ENCODE data around the gene EFHD2.

The EFHD2 gene

DNA sequence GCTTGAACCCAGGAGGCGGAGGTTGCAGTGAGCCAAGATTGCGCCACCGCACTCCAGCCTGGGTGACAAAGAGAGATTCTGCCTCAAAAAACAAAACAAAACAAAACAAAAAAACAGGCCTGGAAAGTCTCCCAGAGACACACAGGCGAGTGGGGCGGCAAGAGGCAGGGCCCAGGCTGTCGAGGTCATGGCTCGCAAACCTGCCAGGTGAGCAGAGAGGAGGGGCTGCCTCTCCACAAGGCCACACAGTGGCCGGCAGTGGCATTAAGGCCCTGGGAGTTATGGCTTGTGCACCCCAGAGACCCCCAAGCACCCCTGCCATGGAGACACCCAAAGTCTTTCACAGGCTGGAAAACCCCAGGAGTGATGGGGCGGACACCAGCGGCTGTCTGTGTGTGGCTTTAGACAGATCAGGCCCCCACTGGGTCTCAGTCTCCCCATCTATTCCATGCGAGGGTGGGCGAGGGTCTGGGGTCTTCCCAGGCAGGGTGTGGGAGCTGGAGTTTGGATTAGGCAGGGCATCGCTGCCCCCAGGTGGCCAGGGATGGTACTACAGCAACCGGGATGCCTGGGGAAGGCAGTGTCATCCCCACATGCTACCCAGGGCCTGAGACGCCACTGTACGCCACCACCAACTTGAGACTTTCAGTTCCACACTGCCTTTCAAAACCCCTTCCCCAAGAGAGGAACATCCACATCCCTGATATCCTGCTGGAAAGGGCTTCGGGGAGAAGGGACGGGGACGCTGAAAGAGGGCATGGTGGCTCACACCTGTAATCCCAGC lies 21.3 kb downstream of the EFHD2 start:
- DNase-seq (ENCODE audit: low read depth): no peak

DNA sequence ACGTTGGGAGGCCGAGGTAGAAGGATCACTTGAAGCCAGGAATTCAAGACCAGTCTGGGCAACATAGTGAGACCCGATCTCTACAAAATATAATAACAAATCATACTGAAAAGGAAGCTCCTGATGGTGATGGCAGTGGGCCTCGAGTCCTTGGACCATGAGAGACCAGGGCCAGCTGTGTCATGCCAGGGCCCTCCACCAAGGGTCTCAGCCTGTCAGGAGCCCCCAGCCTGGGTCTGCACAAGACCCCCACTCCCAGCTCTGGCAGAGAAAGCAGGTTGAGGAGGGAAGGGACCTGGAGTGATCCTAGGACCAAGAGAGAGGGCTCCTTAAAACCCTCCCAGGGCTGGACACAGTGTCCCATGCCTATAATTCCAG lies 21.9 kb downstream of the EFHD2 start:
- no peak for DNase-seq (ENCODE audit: low read depth)

DNA sequence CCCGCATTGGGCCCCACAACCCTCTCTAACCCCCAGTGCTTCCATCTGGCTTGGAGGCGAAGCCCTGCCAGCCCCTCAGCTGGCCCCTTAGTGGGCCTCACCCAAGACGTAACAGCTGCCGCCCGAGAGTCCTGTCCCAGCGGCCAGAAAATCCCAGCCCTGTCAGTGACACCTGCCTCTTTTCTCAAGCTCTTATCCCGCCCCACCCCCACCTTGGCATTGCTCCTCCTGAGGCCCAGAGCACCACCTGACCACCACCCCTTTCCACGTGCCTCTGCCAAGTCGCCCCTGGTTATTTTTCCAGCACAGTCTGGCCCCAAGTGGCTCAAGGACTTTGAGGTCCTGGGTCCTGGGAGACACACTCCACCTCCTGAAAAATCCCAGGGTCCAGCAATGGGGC lies 22.6 kb downstream of the EFHD2 start:
- DNase-seq (ENCODE audit: low read depth): no peak

DNA sequence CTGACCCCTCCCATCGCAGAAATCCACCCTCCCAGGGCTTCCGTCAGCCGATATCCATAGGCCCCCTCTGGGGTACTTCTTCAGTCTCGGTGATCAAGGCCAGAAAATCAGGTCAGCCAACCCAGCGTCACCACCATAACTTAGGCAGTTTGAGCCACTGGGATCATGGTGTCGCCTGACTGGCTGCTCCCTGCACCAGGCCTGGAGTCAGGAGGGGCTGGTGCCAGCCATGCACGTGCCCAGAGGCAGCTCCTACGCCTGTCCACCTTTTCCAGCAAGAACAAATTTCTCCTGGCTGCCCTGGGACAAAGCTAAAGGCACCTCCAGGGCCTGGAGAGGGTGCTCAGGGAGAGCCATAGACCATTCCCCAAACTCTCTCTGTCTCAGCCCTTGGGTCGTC lies 23.8 kb downstream of the EFHD2 start:
- DNase-seq (ENCODE audit: low read depth): no peak

DNA sequence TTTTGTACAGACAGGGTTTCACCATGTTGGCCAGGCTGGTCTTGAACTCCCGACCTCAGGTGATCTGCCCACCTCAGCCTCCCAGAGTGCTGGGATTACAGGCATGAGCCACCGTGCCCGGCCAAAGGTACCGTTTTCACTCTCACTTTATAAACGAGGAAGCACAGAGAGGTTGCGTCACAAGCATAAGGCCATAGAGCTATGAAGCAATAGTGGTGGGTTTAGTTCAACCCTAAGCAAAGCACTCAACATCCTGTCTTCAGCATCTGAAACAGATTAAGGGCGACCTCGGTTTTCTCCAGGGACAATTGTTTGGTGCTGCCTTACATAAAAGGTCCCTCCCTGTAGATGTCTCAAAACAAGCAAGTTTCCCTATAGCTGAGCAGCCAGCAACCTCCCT lies 25.1 kb downstream of the EFHD2 start:
- DNase-seq (ENCODE audit: low read depth): peak; percentile 87

DNA sequence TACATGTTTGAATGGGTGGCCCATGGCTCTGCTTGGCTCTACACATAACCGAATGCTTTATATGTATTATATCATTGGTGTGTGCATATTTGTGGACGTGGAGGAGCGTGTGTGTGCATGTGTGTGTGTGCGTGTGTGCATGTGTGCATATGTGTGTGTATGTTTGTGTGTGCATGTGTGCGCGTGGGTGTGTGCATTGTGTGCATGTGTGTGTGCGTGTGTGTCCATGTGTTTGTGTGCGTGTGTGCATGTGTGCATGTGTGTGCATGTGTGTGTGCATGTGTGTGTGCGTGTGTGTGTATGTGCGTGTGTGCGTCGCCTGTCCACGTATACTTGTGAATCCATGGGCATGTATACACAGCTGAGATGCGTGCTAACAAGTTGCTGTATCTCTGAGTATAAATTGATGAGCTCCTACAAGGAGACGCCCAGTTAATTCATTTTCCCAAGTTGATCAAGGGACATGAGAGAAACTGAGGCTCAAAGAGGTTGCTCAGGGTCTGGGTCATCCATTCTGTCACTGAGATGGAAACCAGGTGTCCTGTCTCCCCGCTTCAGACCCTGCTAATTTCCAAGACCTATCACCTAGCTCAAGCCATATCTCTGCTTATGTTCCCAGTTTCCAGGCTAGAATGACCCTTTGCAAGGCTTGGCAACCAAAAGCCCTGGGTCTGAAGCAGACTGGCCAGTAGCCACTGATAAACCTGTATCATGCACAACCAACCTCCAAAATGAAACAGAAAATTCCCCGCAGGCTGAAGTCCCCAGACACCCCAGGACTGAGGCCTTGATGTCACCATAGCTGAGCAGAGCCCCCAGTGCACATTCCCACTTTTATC lies 25.8 kb downstream of the EFHD2 start:
- no peak for DNase-seq (ENCODE audit: low read depth)

DNA sequence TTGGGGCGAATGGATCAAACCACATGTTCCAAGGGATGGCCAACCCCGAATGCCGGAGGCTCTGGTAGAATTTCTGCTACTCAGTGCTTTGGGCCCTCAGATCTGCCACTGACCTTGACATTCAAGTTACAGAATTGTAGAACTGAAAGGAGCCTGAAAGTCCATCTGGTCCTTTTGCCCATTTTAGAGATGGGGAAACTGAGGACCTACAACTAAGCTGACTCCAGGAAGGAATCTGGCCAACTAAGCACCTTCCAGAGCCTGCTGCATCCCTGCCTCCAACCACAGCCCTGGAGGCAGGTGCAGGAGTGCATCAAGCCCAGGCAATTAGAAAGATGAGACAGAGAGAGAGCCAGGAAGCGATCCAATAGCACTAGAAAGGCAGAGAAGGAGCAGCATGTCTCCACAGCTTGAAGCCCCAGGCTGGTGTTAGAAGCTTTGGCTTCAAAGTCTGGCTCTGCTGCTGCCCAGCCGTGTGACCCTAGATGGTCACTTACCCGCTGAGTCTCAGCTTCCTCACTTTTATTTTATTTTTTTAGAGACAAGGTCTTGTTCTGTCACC lies 27.3 kb downstream of the EFHD2 start:
- no peak for DNase-seq (ENCODE audit: low read depth)

DNA sequence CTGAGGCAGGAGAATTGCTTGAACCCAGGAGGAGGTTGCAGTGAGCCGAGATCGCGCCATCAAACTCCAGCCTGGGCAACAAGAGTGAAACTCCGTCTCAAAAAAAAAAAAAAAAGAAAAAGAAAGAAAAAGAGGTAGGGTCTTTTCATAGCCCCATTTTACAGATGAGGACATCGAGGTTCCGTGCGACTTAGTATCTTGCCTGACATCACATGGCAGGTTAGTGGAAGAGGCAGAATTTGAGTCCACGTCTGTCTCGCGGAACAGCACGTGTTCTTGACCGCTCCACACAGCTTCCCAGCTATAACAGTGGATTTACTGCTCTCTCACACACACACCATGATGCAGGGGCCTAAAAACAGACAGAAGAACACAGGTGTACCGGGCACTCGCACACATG lies 29.6 kb downstream of the EFHD2 start:
- no peak for DNase-seq (ENCODE audit: low read depth)

DNA sequence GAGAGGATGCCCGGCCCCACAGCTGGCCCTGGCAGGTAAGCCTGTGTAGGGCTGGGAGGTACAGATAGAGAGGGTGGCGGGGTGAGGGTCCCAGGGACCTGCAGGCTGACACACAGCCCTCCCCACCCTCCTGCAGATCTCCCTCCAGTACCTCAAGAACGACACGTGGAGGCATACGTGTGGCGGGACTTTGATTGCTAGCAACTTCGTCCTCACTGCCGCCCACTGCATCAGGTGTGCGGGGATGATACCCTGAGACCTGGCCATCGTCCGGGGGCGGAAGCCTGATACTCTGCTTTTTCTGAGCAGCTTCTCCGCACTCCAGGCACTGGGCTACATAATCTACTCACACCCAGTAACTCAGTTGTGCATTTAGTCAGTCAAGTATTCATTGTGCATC lies 30.7 kb downstream of the EFHD2 start:
- DNase-seq (ENCODE audit: low read depth): no peak

DNA sequence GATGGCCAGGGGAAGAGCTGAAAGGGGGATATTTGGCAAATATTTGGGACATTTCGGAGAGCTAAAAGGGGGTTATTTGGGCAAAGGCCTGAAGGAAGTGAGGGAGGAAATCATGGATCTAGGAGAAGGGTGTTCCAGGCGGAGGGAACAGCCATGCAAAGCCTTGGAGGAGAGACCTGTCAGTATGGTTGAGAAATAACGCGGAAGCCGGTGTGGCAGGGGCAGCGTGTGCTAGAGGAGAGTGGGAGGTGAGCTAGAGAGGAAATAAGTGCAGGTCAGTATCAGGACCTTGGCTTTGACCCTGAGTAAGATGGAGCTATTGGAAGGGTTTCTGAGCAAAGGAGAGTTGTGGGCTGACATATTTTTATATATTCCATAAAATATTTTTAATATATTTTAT lies 31.6 kb downstream of the EFHD2 start:
- DNase-seq (ENCODE audit: low read depth): no peak

DNA sequence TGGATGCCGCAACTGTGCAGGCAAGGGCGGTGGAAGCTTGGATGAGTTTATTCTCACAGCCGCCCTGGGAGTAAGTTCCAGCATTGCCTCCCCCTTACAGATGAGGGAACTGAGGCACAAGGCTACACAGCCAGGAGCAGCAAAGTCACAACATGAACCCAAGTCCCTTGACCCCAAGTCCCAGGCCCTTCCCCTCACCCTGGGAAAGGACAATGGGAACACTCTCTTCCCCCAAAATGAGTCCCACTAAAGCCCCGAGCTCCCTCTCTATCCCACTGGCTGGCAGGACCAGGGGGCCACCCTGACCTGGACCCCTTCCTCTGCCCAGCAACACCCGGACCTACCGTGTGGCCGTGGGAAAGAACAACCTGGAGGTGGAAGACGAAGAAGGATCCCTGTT lies 32.4 kb downstream of the EFHD2 start:
- DNase-seq (ENCODE audit: low read depth): no peak

DNA sequence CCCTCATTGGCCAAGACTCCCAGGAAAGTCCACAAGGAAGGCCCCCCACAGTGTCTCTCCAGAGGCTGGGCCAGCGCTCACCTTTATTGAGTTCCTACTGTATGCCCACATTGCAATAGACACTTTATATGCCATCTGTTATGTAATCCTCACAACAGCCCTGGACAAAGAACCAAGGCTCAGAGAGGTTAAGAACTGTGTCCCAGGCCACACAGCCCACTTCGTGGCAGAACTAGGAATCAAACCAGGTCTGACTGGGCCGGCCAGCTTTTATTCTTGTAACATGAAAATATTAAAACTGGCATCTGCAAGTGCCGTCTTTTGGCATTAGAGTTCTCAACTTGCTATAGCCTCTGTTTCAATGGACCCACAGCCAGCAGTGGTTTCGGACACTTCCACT lies 33.1 kb downstream of the EFHD2 start:
- DNase-seq (ENCODE audit: low read depth): no peak

DNA sequence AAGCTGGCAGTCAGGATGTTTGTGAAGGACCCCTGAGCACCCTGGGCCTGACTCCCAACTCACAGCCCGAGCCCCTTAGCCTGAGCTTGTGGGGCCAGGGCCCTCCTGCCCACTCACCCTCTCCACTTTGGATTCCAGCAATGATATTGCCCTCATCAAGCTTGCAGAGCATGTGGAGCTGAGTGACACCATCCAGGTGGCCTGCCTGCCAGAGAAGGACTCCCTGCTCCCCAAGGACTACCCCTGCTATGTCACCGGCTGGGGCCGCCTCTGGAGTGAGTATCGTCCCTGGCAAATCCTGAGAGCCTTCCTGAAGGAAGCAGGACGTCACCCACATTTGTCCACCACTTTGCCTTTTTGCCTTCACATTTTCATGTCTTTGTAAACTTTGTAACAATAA lies 33.6 kb downstream of the EFHD2 start:
- no peak for DNase-seq (ENCODE audit: low read depth)

DNA sequence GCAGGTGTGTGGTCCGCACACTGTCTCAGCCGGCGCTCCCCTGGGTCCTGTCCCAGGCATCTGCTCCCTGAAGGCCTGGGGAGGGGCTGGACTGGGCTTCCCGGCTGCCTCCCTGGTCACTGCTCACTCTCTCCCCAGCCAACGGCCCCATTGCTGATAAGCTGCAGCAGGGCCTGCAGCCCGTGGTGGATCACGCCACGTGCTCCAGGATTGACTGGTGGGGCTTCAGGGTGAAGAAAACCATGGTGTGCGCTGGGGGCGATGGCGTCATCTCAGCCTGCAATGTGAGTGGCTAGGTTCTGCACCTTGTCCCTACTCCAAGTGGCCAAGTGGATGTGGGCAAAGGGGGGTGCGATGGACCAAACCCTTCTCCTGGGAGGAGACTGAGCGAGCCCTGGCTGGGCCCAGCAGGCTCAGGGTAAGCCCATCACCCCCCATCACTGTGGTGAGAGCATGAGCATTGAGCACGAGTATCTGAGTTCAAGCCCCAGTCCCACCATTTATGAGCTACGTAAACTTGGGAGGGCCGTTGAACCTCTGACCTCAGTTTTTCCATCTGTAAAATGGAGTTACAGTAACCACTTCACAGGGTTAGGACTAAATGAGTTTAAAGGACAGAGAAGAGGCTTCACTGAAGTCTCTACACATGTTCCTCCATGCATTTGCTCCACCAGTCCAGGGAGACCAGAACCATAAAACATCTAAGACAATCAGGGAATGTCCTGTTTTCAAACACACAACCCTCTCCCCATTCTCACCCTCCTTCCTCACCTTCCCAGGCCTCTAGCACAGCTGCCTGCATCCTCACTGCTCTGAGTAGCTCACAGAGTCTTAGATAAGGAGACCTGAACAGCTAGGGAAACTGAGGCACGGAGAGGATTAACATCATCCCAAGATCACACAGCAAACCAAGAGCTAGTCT lies 35.0 kb downstream of the EFHD2 start:
- no peak for DNase-seq (ENCODE audit: low read depth)

DNA sequence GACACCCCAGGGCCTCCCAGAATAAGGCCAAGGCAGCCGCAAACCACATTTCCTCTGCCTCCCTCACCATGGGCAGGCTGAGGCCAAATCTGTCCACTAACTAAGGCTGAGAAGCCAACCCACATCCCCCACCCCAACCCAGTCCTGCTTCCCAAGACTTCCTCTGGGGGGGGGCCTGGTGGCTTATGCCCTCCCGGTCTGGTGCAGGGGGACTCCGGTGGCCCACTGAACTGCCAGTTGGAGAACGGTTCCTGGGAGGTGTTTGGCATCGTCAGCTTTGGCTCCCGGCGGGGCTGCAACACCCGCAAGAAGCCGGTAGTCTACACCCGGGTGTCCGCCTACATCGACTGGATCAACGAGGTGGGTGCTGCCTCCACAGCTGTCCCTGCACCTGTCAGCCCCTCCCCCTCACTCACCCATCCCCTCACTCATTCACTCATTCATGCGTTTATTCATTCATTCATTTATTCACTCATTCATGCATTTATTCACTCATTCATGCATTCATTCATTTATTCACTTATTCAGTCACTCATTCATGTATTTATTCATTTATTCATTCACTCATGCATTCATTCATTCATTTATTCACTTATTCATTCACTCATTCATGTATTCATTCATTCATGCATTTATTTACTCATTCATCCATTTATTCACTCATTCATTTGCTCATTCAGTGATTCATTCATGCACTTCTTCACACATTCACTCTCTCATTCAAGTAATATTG lies 35.9 kb downstream of the EFHD2 start:
- no peak for DNase-seq (ENCODE audit: low read depth)

DNA sequence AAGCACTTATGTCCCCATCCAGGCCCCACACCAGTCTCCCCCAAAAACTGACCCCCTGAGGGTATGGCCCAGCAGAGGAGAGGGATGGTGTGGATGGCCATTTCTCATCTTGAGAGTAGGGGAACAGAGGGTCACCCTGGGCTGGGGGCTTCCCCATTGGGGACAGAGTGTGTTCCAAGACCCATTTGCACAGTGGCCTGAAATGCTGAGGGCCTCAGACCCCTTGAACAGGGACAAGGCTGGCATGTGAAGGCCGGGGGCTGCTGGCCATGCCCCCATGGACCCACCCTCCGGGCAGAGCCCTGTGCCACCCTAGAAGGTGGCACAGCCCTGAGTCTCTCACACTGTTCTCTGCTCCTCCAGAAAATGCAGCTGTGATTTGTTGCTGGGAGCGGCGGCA lies 36.5 kb downstream of the EFHD2 start:
- DNase-seq (ENCODE audit: low read depth): no peak

DNA sequence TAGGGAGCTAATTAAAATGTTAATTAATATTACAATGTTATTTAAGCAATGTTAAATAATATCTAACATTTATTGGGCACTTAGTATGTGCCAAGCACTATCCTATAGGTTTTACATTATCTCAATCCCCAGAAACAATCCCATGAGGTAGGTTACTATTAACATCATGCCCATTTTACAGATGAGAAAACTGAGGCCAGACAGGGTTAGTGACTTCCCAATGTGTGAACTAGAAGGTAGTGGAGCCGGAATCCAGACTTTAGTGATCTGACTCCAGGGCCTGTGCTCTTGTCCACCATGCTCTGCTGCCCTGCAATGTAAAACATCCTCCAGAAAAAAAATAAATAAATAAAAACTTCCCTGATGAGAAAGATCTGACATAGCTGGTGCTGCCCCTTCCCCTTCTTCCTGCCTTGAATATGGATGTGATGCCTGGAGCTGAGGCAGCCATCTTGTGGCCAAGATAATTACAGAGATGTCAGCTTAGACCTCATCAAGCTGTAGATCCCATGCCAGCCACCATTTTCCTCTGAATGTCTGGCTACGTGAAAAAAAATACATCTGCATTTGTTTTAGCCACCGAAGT lies 39.3 kb downstream of the EFHD2 start:
- no peak for DNase-seq (ENCODE audit: low read depth)

DNA sequence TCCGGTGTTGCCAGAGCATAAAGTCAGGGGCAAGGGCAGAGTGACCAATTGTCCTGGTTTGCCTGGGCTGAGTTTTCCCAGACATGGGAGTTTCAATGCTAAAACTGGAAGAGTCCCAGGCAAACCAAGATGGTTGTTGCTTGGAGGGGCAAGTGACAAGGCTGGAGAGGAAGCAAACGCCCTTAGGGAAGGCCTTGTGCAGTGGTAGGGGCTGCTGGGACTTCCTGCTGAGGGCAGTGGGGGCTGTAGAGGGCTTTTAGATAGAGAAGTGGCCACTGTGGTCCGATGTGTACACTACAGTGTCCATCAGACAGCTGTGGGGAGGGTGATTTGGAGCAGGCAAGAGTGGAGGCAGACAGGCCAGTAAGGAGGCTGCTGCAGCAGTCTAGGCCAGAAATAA lies 39.9 kb downstream of the EFHD2 start:
- no peak for DNase-seq (ENCODE audit: low read depth)

DNA sequence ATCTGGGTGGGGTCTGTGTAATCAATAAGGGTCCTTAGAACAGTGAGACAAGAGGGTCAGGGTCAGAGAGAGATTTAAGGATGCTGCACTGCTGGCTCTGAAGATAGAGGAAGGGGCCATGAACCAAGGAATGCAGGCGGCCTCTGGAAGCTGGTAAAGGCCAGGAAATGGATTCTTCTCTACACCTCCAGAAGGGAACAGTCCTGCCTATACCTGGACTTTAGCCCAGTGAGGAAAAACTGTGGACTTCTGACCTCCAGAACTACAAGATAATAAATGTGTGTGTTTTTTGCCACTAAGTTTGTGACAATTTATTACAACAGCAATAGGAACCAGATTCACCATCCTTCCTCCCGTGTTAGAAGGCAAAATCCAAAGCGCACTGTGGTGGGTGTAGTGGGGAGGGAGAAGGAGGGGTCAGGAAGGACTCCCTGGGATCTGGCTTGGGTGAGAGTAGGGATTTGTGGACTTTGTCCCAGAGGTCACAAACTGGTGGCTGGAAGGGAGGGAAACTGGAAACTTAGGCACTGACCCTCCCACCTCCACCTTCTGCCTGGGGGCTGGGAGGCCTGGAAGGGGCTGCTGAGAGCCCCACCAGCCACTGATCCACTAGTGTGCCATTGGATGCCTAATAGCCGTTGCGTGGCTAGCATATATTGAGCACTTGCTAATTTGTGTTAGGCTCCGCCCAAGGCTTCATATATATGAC lies 41.5 kb downstream of the EFHD2 start:
- no peak for DNase-seq (ENCODE audit: low read depth)

DNA sequence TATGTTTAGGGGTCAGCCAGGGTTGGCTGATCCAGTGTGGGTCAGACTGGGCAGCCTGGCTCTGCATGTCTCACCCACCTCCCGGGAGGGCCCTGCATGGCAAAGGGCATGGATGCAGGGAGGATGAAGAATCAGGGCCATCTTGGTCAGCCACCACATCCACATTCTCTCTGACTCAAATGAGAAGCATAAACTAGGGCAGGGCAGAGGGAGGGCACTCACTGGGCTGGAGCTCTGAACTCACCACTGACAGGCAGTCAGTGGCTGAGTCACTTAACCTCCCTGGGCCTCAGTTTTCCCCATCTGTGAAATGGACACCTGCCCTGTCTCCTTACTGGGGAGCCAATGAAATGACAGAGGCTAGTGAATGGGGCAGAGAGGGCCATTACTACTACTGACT lies 42.5 kb downstream of the EFHD2 start:
- no peak for DNase-seq (ENCODE audit: low read depth)
